SU-DHL-6 (cell line): ENCODE data around the gene ST6GALNAC3.

ENCODE experiments used
- CTCF ChIP-seq: fragments of 200-600 bp; sonication (generic); IDR thresholded peaks from one replicate; pipeline ENCODE4 v1.5.1; 2017; ENCODE audit warnings: antibody characterized with exemption, mild to moderate bottlenecking, low read length, moderate library complexity; ENCODE audit not compliant: insufficient read depth, poor library complexity, severe bottlenecking
- EZH2phosphoT487 ChIP-seq: fragments of 200-600 bp; sonication (generic), shearing (Covaris generic); conservative IDR thresholded peaks from 2 replicates; pipeline ENCODE4 v1.6.1; 2018; ENCODE audit warnings: mild to moderate bottlenecking, antibody characterized with exemption, low read length, moderate library complexity, mixed read lengths

- TF ChIP-seq CTCF: no peak
- TF ChIP-seq EZH2phosphoT487: no peak
Measured at GRCh38 chr1:76170513-76170912, 96.0 kb downstream of the ST6GALNAC3 start.
